Gastroesophageal sphincter (tissue), 4 donors: Measurements from ENCODE around the gene ACOD1. TPM values are rescaled to one million over a fixed set of nuclear protein-coding genes. Genes with fewer than 3 reads are reported as not detected.

Experiments used
- ATAC-seq: fragments of 150-250 bp; one replicate; pipeline ENCODE4 v1.9.1; 2016; ENCODE audit warnings: mild to moderate bottlenecking, moderate library complexity
- H3K27ac ChIP-seq, 4 donors: fragments of 200-600 bp; sonication (generic) in 3 of 4; 1 replicate in 3 of 4; 2 replicates in 1 of 4; pipeline ENCODE4 v1.5.1; 2016 to 2019
- H3K27me3 ChIP-seq: fragments of 200-600 bp; sonication (generic); one replicate; pipeline ENCODE4 v1.5.1; 2019
- H3K36me3 ChIP-seq, 2 donors: fragments of 200-600 bp; sonication (generic); one replicate each; pipeline ENCODE4 v1.5.1; 2019; ENCODE audit warnings: control low read depth in 1 of 2
- H3K4me1 ChIP-seq, 3 donors: fragments of 200-600 bp; sonication (generic); 1 replicate in 2 of 3; 2 replicates in 1 of 3; pipeline ENCODE4 v1.5.1; 2016 to 2019; ENCODE audit warnings: control low read depth in 2 of 3
- H3K4me3 ChIP-seq, 2 donors: fragments of 200-600 bp; sonication (generic); one replicate each; pipeline ENCODE4 v1.5.1; 2019; ENCODE audit warnings: mild to moderate bottlenecking in 1 of 2, moderate library complexity in 1 of 2
- H3K9me3 ChIP-seq, 3 donors: fragments of 200-600 bp; sonication (generic); one replicate each; pipeline ENCODE4 v1.5.1; 2017 to 2019; ENCODE audit warnings: control low read depth in 2 of 3
- CTCF ChIP-seq, 4 experiments: fragments of 200-600 bp in 2 of 4; fragments of 450-650 bp in 2 of 4; sonication (generic) in 1 of 4; IDR thresholded peaks; one replicate each; pipeline ENCODE4 v1.5.1; 2017 to 2019; ENCODE audit warnings: antibody characterized with exemption in 4 of 4, mild to moderate bottlenecking in 2 of 4, moderate library complexity in 2 of 4
- EP300 ChIP-seq: sonication (generic); formaldehyde crosslinking; IDR thresholded peaks from one replicate; pipeline ENCODE4 v1.6.1; 2017; ENCODE audit warnings: antibody characterized with exemption, mild to moderate bottlenecking
- POLR2A ChIP-seq, 2 donors: fragments of 450-650 bp; IDR thresholded peaks; one replicate each; pipeline ENCODE4 v1.6.1; 2017; ENCODE audit warnings: antibody characterized with exemption in 2 of 2, mild to moderate bottlenecking in 2 of 2, moderate library complexity in 1 of 2
- POLR2AphosphoS5 ChIP-seq: sonication (generic); formaldehyde crosslinking; IDR thresholded peaks from one replicate; pipeline ENCODE4 v1.6.1; 2017; ENCODE audit warnings: antibody characterized with exemption
- WGBS, 2 donors: methylation state at CpG; one replicate each; pipeline ENCODE4 v1.1.5; 2018; ENCODE audit warnings: low coverage in 1 of 2; 5-methylcytosine and 5-hydroxymethylcytosine counted together
- total RNA-seq, 4 donors: library from RNA; depleted of rRNA; stranded (reverse); fragments of >200 nt; gene quantifications; one replicate each; pipeline ENCODE4 v1.1.0, GENCODE V29; 2016

Gene ACOD1
- total RNA-seq, 4 donors from 2014 or later: not detected

GRCh38 chr13:76973920-76974617, 25.8 kb downstream of the ACOD1 start:
- Histone ChIP-seq H3K4me1 (no peaks in the 10 kb centered on the region), H3K27ac (no peak overlapping the region), H3K27me3 (no peaks in the 10 kb centered on the region), H3K36me3 (no peaks in the 10 kb centered on the region), H3K9me3 (no peaks in the 10 kb centered on the region), H3K4me3 (no peak overlapping the region)
- WGBS, 2 donors: 95 to 100% methylated on average over 3 to 5 of the region's 6 CpGs
- TF ChIP-seq POLR2AphosphoS5: no peak
- no peak for TF ChIP-seq CTCF (IDR thresholded peaks at IDR 0.05)
- no peak for TF ChIP-seq POLR2A (IDR thresholded peaks at IDR 0.05)
- no peak for TF ChIP-seq EP300
- ATAC-seq: no peak

GRCh38 chr13:76974618-76974975, 26.3 kb downstream of the ACOD1 start:
- TF ChIP-seq CTCF (IDR thresholded peaks at IDR 0.05) (no peak), EP300 (no peak), POLR2AphosphoS5 (no peak), POLR2A (IDR thresholded peaks at IDR 0.05) (no peak)
- H3K36me3 ChIP-seq: no peaks in the 10 kb centered on the region
- 93 to 100% methylated on average over 3 of the region's 3 CpGs for WGBS, 2 donors
- no peak for ATAC-seq
- no peak overlapping the region for H3K27ac ChIP-seq
- no peak overlapping the region for H3K4me3 ChIP-seq
- H3K9me3 ChIP-seq: no peaks in the 10 kb centered on the region
- peaks cover 0 to under 1% (median 0%) of the 10 kb centered on the region in 3 donors for H3K4me1 ChIP-seq
- H3K27me3 ChIP-seq: no peaks in the 10 kb centered on the region

DNA sequence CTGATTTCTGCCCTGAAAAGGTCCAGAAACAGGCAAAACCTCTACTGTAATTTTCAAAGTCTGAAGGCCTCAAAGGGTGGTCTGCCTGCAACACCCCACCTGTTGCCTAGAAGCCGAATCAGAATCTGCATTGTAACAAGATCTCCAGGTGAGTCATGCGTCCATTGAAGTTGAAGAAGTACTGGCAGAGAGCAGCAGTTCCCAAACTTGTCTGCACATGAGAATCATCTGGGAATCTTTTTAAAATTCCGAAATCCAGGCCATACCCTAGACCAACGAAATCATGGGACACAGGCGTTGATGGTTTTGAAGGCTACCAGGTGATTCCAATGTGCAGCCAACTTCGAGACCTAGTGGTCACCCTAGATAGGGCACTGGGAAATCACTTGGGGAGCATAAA, 27.6 kb downstream of the ACOD1 start:
- 88 to 96% methylated on average over 5 to 6 of the region's 6 CpGs for WGBS, 2 donors
- ATAC-seq: no peak
- Histone ChIP-seq H3K9me3 (no peaks in the 10 kb centered on the region), H3K4me3 (no peak overlapping the region), H3K27ac (no peak overlapping the region), H3K36me3 (no peaks in the 10 kb centered on the region), H3K27me3 (peaks cover under 1% of the 10 kb centered on the region), H3K4me1 (peaks cover 0 to 11% (median 5%) of the 10 kb centered on the region in 3 donors)
- no peak for TF ChIP-seq POLR2A (IDR thresholded peaks at IDR 0.05)
- no peak for TF ChIP-seq POLR2AphosphoS5
- no peak for TF ChIP-seq CTCF (IDR thresholded peaks at IDR 0.05)
- TF ChIP-seq EP300: no peak

GRCh38 chr13:76976490-76976889, 28.2 kb downstream of the ACOD1 start:
- ATAC-seq: no peak
- TF ChIP-seq POLR2A (IDR thresholded peaks at IDR 0.05) (no peak), POLR2AphosphoS5 (no peak), EP300 (no peak), CTCF (IDR thresholded peaks at IDR 0.05) (no peak)
- H3K4me3 ChIP-seq: no peak overlapping the region
- no peaks in the 10 kb centered on the region for H3K36me3 ChIP-seq
- H3K27ac ChIP-seq: no peak overlapping the region
- peaks cover 7% of the 10 kb centered on the region for H3K27me3 ChIP-seq
- WGBS, 2 donors: 23 to 67% methylated on average over 6 to 8 of the region's 8 CpGs
- peaks cover 0 to 11% (median 5%) of the 10 kb centered on the region in 3 donors for H3K4me1 ChIP-seq
- no peaks in the 10 kb centered on the region for H3K9me3 ChIP-seq

GRCh38 chr13:76976929-76977328, 28.6 kb downstream of the ACOD1 start:
- no peaks in the 10 kb centered on the region for H3K9me3 ChIP-seq
- WGBS, 2 donors: 50 to 85% methylated on average over 1 to 5 of the region's 5 CpGs
- no peak overlapping the region for H3K27ac ChIP-seq
- H3K4me3 ChIP-seq: no peak overlapping the region
- H3K4me1 ChIP-seq: peaks cover 0 to 11% (median 5%) of the 10 kb centered on the region in 3 donors
- peaks cover 8% of the 10 kb centered on the region for H3K27me3 ChIP-seq
- no peak for ATAC-seq
- H3K36me3 ChIP-seq: no peaks in the 10 kb centered on the region
- TF ChIP-seq POLR2AphosphoS5 (no peak), POLR2A (IDR thresholded peaks at IDR 0.05) (no peak), EP300 (no peak), CTCF (IDR thresholded peaks at IDR 0.05) (no peak)
